Midbrain (tissue), 1 donor: ENCODE results near the gene FBXL20.
A peak's percentile ranks its signal among the peaks of the same experiment; 100 is the strongest.
"Not testable (repeated sequence)": the region's sequence is repeated elsewhere in the genome, so short reads cannot be mapped to it uniquely, and the experiment has no call there.

Experiments used
- DNase-seq: peaks from one replicate; lab custom pipeline; 2025; lab: John Stamatoyannopoulos, UW

Gene FBXL20

GRCh38 chr17:39250076-39250475 is 151.3 kb downstream of the FBXL20 start:
- DNase-seq, result not testable (repeated sequence)

GRCh38 chr17:39246274-39246673 is 155.2 kb downstream of the FBXL20 start:
- no peak for DNase-seq

GRCh38 chr17:39244600-39245570 is 156.5 kb downstream of the FBXL20 start:
- DNase-seq, result peak; percentile 81

- DNase-seq, result no peak
These were observed 157.3 kb downstream of the FBXL20 start for GRCh38 chr17:39244016-39244599.

GRCh38 chr17:39243155-39243554 is 158.3 kb downstream of the FBXL20 start:
- no peak for DNase-seq

- no peak for DNase-seq
These were observed 160.8 kb downstream of the FBXL20 start for GRCh38 chr17:39240631-39241030.

GRCh38 chr17:39239640-39240314 is 161.6 kb downstream of the FBXL20 start:
- DNase-seq, result no peak

GRCh38 chr17:39238311-39238972 is 163.0 kb downstream of the FBXL20 start:
- DNase-seq, result peak; percentile 4

- DNase-seq, result no peak
These were observed 163.8 kb downstream of the FBXL20 start for GRCh38 chr17:39237586-39237985.

GRCh38 chr17:39236981-39237441 is 164.4 kb downstream of the FBXL20 start:
- no peak for DNase-seq

- no peak for DNase-seq
These were observed 164.9 kb downstream of the FBXL20 start for GRCh38 chr17:39236450-39236927.

- peak; percentile 5 for DNase-seq
These were observed 165.6 kb downstream of the FBXL20 start for GRCh38 chr17:39235555-39236449.

- peak; percentile 25 for DNase-seq
These were observed 169.6 kb downstream of the FBXL20 start for GRCh38 chr17:39231591-39232551.

- DNase-seq, result no peak
These were observed 170.3 kb downstream of the FBXL20 start for GRCh38 chr17:39231091-39231561.

- DNase-seq, result no peak
These were observed 171.1 kb downstream of the FBXL20 start for GRCh38 chr17:39230361-39230760.

GRCh38 chr17:39229274-39229913 is 172.0 kb downstream of the FBXL20 start:
- DNase-seq, result no peak

GRCh38 chr17:39227364-39227919 is 174.0 kb downstream of the FBXL20 start:
- DNase-seq, result no peak

GRCh38 chr17:39225959-39226683 is 175.3 kb downstream of the FBXL20 start:
- peak; percentile 13 for DNase-seq
